Epithelial cell of prostate (primary cell): ENCODE measurements around the gene ZNF354C.
"Not testable (repeated sequence)": the region's sequence is repeated elsewhere in the genome, so short reads cannot be mapped to it uniquely, and the experiment has no call there.

Source experiments
- DNase-seq: peaks from one replicate; pipeline ENCODE4 v3.0.0-alpha.2; 2011; ENCODE audit warnings: low read depth, low spot score
- H3K27ac ChIP-seq: fragments of 450-650 bp; 2 replicates; pipeline ENCODE4 v1.5.1; 2017; ENCODE audit warnings: mild to moderate bottlenecking

The ZNF354C gene

GRCh38 chr5:179060116-179061008 lies at the start of gene ZNF354C:
TSS of gene ZNF354C (plus strand) at chr5:179060373. CDS start at chr5:179062069, 1,696 bp downstream.
- peak; percentile 8 for DNase-seq

GRCh38 chr5:179023528-179024189 lies 36.5 kb upstream of the ZNF354C start, which contains the start of gene ZNF879:
TSS of gene ZNF879 (plus strand) at chr5:179023804. CDS start at chr5:179025005, 1,201 bp downstream.
- DNase-seq: peak; percentile 73
- H3K27ac ChIP-seq: peak within 1 kb of the TSS; percentile 69

More at GRCh38 chr5:179060116-179061008, at the start of gene ZNF354C:
- H3K27ac ChIP-seq: peak within 1 kb of the TSS; percentile 17

GRCh38 chr5:179033004-179033580 lies 27.1 kb upstream of the ZNF354C start:
- H3K27ac ChIP-seq: no peak overlapping the region
- DNase-seq: no peak

GRCh38 chr5:179044765-179045164 lies 15.4 kb upstream of the ZNF354C start:
- DNase-seq: no peak
- H3K27ac ChIP-seq: no peak overlapping the region

GRCh38 chr5:179051784-179052183 lies 8.4 kb upstream of the ZNF354C start:
- H3K27ac ChIP-seq: no peak overlapping the region
- DNase-seq: peak; percentile 8

GRCh38 chr5:179054036-179054785 lies 6.0 kb upstream of the ZNF354C start:
- no peak overlapping the region for H3K27ac ChIP-seq
- no peak for DNase-seq

- no peak overlapping the region for H3K27ac ChIP-seq
- DNase-seq: no peak
Measured at GRCh38 chr5:179054876-179055275, 5.3 kb upstream of the ZNF354C start.

GRCh38 chr5:179055436-179055835 lies 4.7 kb upstream of the ZNF354C start:
- H3K27ac ChIP-seq: no peak overlapping the region

GRCh38 chr5:179055841-179056240 lies 4.3 kb upstream of the ZNF354C start:
- H3K27ac ChIP-seq: no peak overlapping the region
- no peak for DNase-seq

More at GRCh38 chr5:179055436-179055835, 4.7 kb upstream of the ZNF354C start:
- DNase-seq: no peak

- no peak for DNase-seq
Measured at GRCh38 chr5:179061025-179061424, 852 bp downstream of the ZNF354C start.

GRCh38 chr5:179065703-179066102 lies 5.5 kb downstream of the ZNF354C start:
- H3K27ac ChIP-seq: no peak overlapping the region
- DNase-seq: no peak

More at GRCh38 chr5:179061025-179061424, 852 bp downstream of the ZNF354C start:
- H3K27ac ChIP-seq: no peak overlapping the region

- no peak for DNase-seq
- H3K27ac ChIP-seq: no peak overlapping the region
Measured at GRCh38 chr5:179079165-179079987, 19.2 kb downstream of the ZNF354C start.

- no peak overlapping the region for H3K27ac ChIP-seq
- no peak for DNase-seq
Measured at GRCh38 chr5:179080724-179081123, 20.6 kb downstream of the ZNF354C start.

- DNase-seq: no peak
- no peak overlapping the region for H3K27ac ChIP-seq
Measured at GRCh38 chr5:179089502-179089901, 29.3 kb downstream of the ZNF354C start.

GRCh38 chr5:179101282-179101681 lies 41.1 kb downstream of the ZNF354C start:
- DNase-seq, H3K27ac ChIP-seq: not testable (repeated sequence)

- H3K27ac ChIP-seq: no peak overlapping the region
- no peak for DNase-seq
Measured at GRCh38 chr5:179110528-179110927, 50.4 kb downstream of the ZNF354C start.

- no peak overlapping the region for H3K27ac ChIP-seq
- DNase-seq: no peak
Measured at GRCh38 chr5:179111267-179112207, 51.4 kb downstream of the ZNF354C start.

GRCh38 chr5:179112469-179113142 lies 52.4 kb downstream of the ZNF354C start:
- no peak overlapping the region for H3K27ac ChIP-seq
- no peak for DNase-seq
